ENCODE data around the gene PAX7.

- TF ChIP-seq, protein P1, sequence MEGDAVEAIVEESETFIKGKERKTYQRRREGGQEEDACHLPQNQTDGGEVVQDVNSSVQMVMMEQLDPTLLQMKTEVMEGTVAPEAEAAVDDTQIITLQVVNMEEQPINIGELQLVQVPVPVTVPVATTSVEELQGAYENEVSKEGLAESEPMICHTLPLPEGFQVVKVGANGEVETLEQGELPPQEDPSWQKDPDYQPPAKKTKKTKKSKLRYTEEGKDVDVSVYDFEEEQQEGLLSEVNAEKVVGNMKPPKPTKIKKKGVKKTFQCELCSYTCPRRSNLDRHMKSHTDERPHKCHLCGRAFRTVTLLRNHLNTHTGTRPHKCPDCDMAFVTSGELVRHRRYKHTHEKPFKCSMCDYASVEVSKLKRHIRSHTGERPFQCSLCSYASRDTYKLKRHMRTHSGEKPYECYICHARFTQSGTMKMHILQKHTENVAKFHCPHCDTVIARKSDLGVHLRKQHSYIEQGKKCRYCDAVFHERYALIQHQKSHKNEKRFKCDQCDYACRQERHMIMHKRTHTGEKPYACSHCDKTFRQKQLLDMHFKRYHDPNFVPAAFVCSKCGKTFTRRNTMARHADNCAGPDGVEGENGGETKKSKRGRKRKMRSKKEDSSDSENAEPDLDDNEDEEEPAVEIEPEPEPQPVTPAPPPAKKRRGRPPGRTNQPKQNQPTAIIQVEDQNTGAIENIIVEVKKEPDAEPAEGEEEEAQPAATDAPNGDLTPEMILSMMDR (IDR thresholded peaks at IDR 0.05; ENCODE audit: low read depth, low read length): no peak
- no peak for TF ChIP-seq POLR2A (IDR thresholded peaks at IDR 0.05; ENCODE audit: extremely low read depth, insufficient read length)
These were observed 99.7 kb downstream of the PAX7 start for GRCh38 chr1:18730321-18730720.
